ENCODE results near the gene OGFR.

- TF ChIP-seq MYC (IDR thresholded peaks at IDR 0.05; ENCODE audit: low read depth, low read length) = no peak
- no peak for TF ChIP-seq POLR2A (IDR thresholded peaks at IDR 0.05; ENCODE audit: extremely low read depth, insufficient read length)
- TF ChIP-seq CTCF (IDR thresholded peaks at IDR 0.05; ENCODE audit: low read depth, low read length) = no peak
- no peak for TF ChIP-seq MAX (IDR thresholded peaks at IDR 0.05; ENCODE audit: low read depth, low read length)
Observed at GRCh38 chr20:62832951-62833391, 28.3 kb downstream of the OGFR start.

Data from NB4 (cell line).